PC-3 (cell line): ENCODE measurements around the gene MED19. TPM values are rescaled to one million over a fixed set of nuclear protein-coding genes. Genes with fewer than 3 reads are reported as not detected.
"Not testable (repeated sequence)": the region's sequence is repeated elsewhere in the genome, so short reads cannot be mapped to it uniquely, and the experiment has no call there.

ENCODE experiments used
- ATAC-seq: fragments of 200-7000 bp; cut with Tn5 transposase; 2 replicates; pipeline ENCODE4 v1.9.1; 2020; ENCODE audit warnings: mild to moderate bottlenecking, moderate library complexity
- BruUV-seq: library from RNA; stranded (reverse); fragments of 400-500 nt; replicated peaks from 2 replicates; lab custom pipeline; 2021; lab: Mats Ljungman, UMichigan
- CTCF ChIA-PET: fragments of 300-600 bp; sonication (Branson Sonifier 250); formaldehyde crosslinking; loops from one replicate; lab custom pipeline; 2022; ENCODE audit warnings: antibody characterized with exemption; lab: Charles Lee
- POLR2A ChIA-PET: fragments of 300-600 bp; sonication (Branson Sonifier 250); formaldehyde crosslinking; loops from one replicate; lab custom pipeline; 2022; ENCODE audit warnings: antibody characterized with exemption; ENCODE audit not compliant: unreplicated experiment; lab: Charles Lee
- DNase-seq: peaks from one replicate; pipeline ENCODE4 v3.0.0-alpha.2; 2015
- H2AFZ ChIP-seq: fragments of 300-600 bp; sonication (generic); 2 replicates; pipeline ENCODE4 v1.6.0; 2016; ENCODE audit warnings: antibody characterized with exemption, low read length
- H3F3A ChIP-seq: fragments of 300-600 bp; sonication (generic); one replicate; pipeline ENCODE4 v1.6.0; 2017; ENCODE audit warnings: antibody characterized with exemption, low read length, control low read depth, mild to moderate bottlenecking; ENCODE audit not compliant: unreplicated experiment
- H3K27ac ChIP-seq: fragments of 300-600 bp; sonication (generic); 2 replicates; pipeline ENCODE4 v1.5.1; 2016; ENCODE audit warnings: mild to moderate bottlenecking, low read length
- H3K27me3 ChIP-seq: fragments of 300-600 bp; sonication (generic); 2 replicates; pipeline ENCODE4 v1.6.1; 2016; ENCODE audit warnings: low read length, mixed read lengths
- H3K36me3 ChIP-seq: fragments of 300-600 bp; sonication (generic); 2 replicates; pipeline ENCODE4 v1.6.1; 2016; ENCODE audit warnings: low read depth, mixed run types, low read length, mixed read lengths
- H3K4me1 ChIP-seq: fragments of 300-600 bp; sonication (generic); 2 replicates; pipeline ENCODE4 v1.5.1; 2016; ENCODE audit warnings: low read length; ENCODE audit not compliant: insufficient read depth
- H3K4me2 ChIP-seq: fragments of 300-600 bp; sonication (generic); 2 replicates; pipeline ENCODE4 v1.6.0; 2016; ENCODE audit warnings: low read length
- H3K4me3 ChIP-seq: fragments of 300-600 bp; sonication (generic); 2 replicates; pipeline ENCODE4 v1.5.1; 2016; ENCODE audit warnings: mild to moderate bottlenecking, low read length, mixed read lengths
- H3K79me2 ChIP-seq: fragments of 300-600 bp; sonication (generic); 2 replicates; pipeline ENCODE4 v1.6.1; 2017; ENCODE audit warnings: low read length, mixed read lengths
- H3K9ac ChIP-seq: fragments of 300-600 bp; sonication (generic); 2 replicates; pipeline ENCODE4 v1.6.0; 2016; ENCODE audit warnings: mild to moderate bottlenecking, low read length
- H3K9me2 ChIP-seq: fragments of 300-600 bp; sonication (generic); replicated peaks from 2 replicates; pipeline ENCODE4 v1.6.1; 2016; ENCODE audit warnings: mixed run types, low read length, mixed read lengths
- H3K9me3 ChIP-seq: fragments of 300-600 bp; sonication (generic); 2 replicates; pipeline ENCODE4 v1.6.1; 2016; ENCODE audit warnings: low read length, mixed read lengths
- H4K20me1 ChIP-seq: fragments of 300-600 bp; sonication (generic); 2 replicates; pipeline ENCODE4 v1.6.1; 2016; ENCODE audit warnings: low read length, mixed read lengths
- CTCF ChIP-seq: fragments of 300-600 bp; sonication (generic); conservative IDR thresholded peaks from 2 replicates; pipeline ENCODE4 v1.5.1; 2017; ENCODE audit warnings: antibody characterized with exemption, low read depth, mild to moderate bottlenecking, low read length
- EZH2 ChIP-seq: fragments of 300-600 bp; sonication (generic); IDR thresholded peaks from one replicate; pipeline ENCODE4 v1.6.1; 2017; ENCODE audit warnings: antibody characterized with exemption, mild to moderate bottlenecking, low read length; ENCODE audit not compliant: unreplicated experiment
- EZH2phosphoT487 ChIP-seq: fragments of 300-600 bp; sonication (generic); IDR thresholded peaks from 2 replicates; pipeline ENCODE4 v1.6.1; 2018; ENCODE audit warnings: mild to moderate bottlenecking, antibody characterized with exemption, low read length, borderline replicate concordance
- intact Hi-C: fragments of 100-400 bp; cut with micrococcal nuclease; formaldehyde crosslinking; loops from 2 replicates; pipeline ENCODE4 v1.9.0; 2023
- total RNA-seq: library from RNA; depleted of rRNA; stranded (reverse); fragments of >200 nt; gene quantifications from 2 replicates; pipeline ENCODE4 v1.2.3, GENCODE V29; 2014

Gene MED19
- total RNA-seq, 1 experiment from 2014 or later, result 41.8 TPM

DNA sequence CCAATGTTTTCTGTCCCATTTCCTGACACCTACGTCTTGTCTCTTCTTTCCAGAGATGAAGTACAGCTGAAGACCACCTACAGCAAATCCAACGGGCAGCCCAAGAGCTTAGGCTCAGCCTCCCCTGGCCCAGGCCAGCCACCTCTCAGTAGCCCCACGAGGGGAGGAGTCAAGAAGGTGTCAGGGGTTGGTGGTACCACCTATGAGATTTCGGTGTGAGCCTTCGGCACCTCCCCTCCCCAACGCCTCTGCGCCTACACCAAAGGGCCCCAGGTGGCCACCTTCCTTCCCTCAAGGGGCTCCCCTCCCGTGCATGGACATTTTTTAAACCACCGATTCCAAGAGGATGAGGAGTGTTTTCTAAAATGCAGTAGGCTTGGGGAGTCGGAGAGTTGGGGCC lies 12.2 kb downstream of the MED19 start:
- Histone ChIP-seq H3F3A (peaks cover 2% of the 10 kb centered on the region), H3K27me3 (no peaks in the 10 kb centered on the region), H3K79me2 (0 out of 2 replicates have a peak, but pooled peaks cover 1% of the 10 kb centered on the region), H3K9ac (no peak overlapping the region), H3K9me3 (no peaks in the 10 kb centered on the region), H3K27ac (no peak overlapping the region), H3K9me2 (no peaks in the 10 kb centered on the region), H3K36me3 (peaks cover 74% of the 10 kb centered on the region), H2AFZ (no peak overlapping the region), H3K4me1 (no peaks in the 10 kb centered on the region), H3K4me3 (no peak overlapping the region), H3K4me2 (no peak overlapping the region), H4K20me1 (0 out of 2 replicates have a peak, but pooled peaks cover 2% of the 10 kb centered on the region)
- DNase-seq (no peak), ATAC-seq (no peak)
- TF ChIP-seq EZH2phosphoT487 (no peak), EZH2 (no peak), CTCF (no peak)
- no TSS peak for BruUV-seq
- POLR2A ChIA-PET, result no interaction called here
- CTCF ChIA-PET, result no interaction called here
- intact Hi-C loops, result no loop called here

GRCh38 chr11:57698843-57699365 lies 13.1 kb downstream of the MED19 start:
- H3K27me3 ChIP-seq, result no peaks in the 10 kb centered on the region
- H3K4me1 ChIP-seq, result no peaks in the 10 kb centered on the region
- H3F3A ChIP-seq, result no peaks in the 10 kb centered on the region
- ATAC-seq (no peak), DNase-seq (no peak)
- ChIA-PET CTCF (no interaction called here), POLR2A (interaction anchor here (0.9 kb wide), 1 partner anchor 13 kb away, joined by 3 read pairs; the partner anchor contains the start of gene MED19)
- no peak overlapping the region for H2AFZ ChIP-seq
- H3K27ac ChIP-seq, result no peak overlapping the region
- H3K79me2 ChIP-seq, result no peaks in the 10 kb centered on the region
- no peaks in the 10 kb centered on the region for H3K9me3 ChIP-seq
- H4K20me1 ChIP-seq, result no peaks in the 10 kb centered on the region
- H3K4me2 ChIP-seq, result no peak overlapping the region
- H3K4me3 ChIP-seq, result no peak overlapping the region
- intact Hi-C loops, result no loop called here
- no peak for TF ChIP-seq EZH2
- no peak for TF ChIP-seq EZH2phosphoT487
- no peak for TF ChIP-seq CTCF
- no peaks in the 10 kb centered on the region for H3K9me2 ChIP-seq
- BruUV-seq, result no TSS peak
- no peak overlapping the region for H3K9ac ChIP-seq
- H3K36me3 ChIP-seq, result peaks cover 73% of the 10 kb centered on the region

DNA sequence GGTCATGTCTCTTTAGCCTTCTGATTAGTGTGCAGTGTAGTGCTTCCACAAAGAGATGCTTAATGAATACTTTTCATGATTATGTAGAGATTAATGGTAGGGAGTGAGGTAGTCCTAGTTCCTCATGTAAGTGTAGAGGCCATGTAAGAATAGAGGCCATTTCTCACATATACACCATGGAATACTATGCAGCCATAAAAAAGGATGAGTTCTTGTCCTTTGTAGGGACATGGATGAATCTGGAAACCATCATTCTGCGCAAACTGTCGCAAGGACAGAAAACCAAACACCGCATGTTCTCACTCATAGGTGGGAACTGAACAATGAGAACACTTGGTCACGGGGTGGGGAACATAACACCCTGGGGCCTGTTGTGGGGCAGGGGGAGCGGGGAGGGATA lies 21.5 kb downstream of the MED19 start:
- H3K9me3 ChIP-seq, H3K27me3 ChIP-seq, H3K9me2 ChIP-seq, H3K4me3 ChIP-seq, H3F3A ChIP-seq, H3K4me2 ChIP-seq, POLR2A ChIA-PET, H4K20me1 ChIP-seq, ATAC-seq, H3K27ac ChIP-seq, CTCF ChIA-PET, H3K4me1 ChIP-seq, DNase-seq, H2AFZ ChIP-seq, intact Hi-C loops, H3K9ac ChIP-seq: not testable (repeated sequence)
- TSS peak; percentile 24 for BruUV-seq
- Histone ChIP-seq H3K36me3 (peaks cover 71% of the 10 kb centered on the region), H3K79me2 (peaks cover 25% of the 10 kb centered on the region; the same call in 1 of the 2 replicates)
